SK-N-SH (cell line): ENCODE measurements around the gene TEX38. TPM values are rescaled to one million over a fixed set of nuclear protein-coding genes. Genes with fewer than 3 reads are reported as not detected.

Source experiments
- CTCF ChIA-PET: fragments of 300-600, 350-600 bp; formaldehyde crosslinking; extraction: SDS; loops from one replicate; lab custom pipeline; 2021; lab: Yijun Ruan, JAX
- POLR2A ChIA-PET: fragments of 350-600 bp; sonication (Branson Sonifier 250); formaldehyde crosslinking; extraction: SDS; loops from one replicate; lab custom pipeline; 2020; ENCODE audit warnings: antibody characterized with exemption, inconsistent platforms; lab: Yijun Ruan, JAX
- DNase-seq: peaks from one replicate; pipeline ENCODE4 v3.0.0; 2012
- H2AFZ ChIP-seq: fragments of 200-600 bp; sonication (generic); 2 replicates; pipeline ENCODE4 v1.8.1; 2016; ENCODE audit warnings: antibody characterized with exemption, mild to moderate bottlenecking, low read depth
- H3F3A ChIP-seq: fragments of 200-600 bp; sonication (generic); replicated peaks from 2 replicates; pipeline ENCODE3; 2016; ENCODE audit warnings: antibody characterized with exemption, mild to moderate bottlenecking; ENCODE audit not compliant: insufficient read depth
- H3K27ac ChIP-seq, 2 experiments: fragments of 200-500 bp in 1 of 2; fragments of 200-600 bp in 1 of 2; sonication (Bioruptor generic) in 1 of 2; sonication (generic), shearing (Covaris generic) in 1 of 2; 2 replicates each; pipeline versions ENCODE4 v1.5.1 to v1.6.1; 2014 to 2016; ENCODE audit warnings: low read depth in 2 of 2, inconsistent platforms in 1 of 2, low read length in 1 of 2, mild to moderate bottlenecking in 1 of 2, mixed read lengths in 1 of 2
- H3K27me3 ChIP-seq: fragments of 200-600 bp; sonication (generic), shearing (Covaris generic); 2 replicates; pipeline ENCODE4 v1.6.1; 2016; ENCODE audit warnings: mixed run types; ENCODE audit not compliant: insufficient read depth
- H3K36me3 ChIP-seq, 2 experiments: fragments of 200-500 bp in 1 of 2; fragments of 200-600 bp in 1 of 2; sonication (Bioruptor generic) in 1 of 2; sonication (generic) in 1 of 2; replicated peaks in 1 of 2; 2 replicates each; pipeline versions ENCODE3 to v1.5.1; 2014 to 2016; ENCODE audit warnings: low read length in 1 of 2, mild to moderate bottlenecking in 1 of 2; ENCODE audit not compliant: insufficient read depth in 2 of 2, control insufficient read depth in 1 of 2
- H3K4me1 ChIP-seq, 2 experiments: fragments of 200-500 bp in 1 of 2; fragments of 200-600 bp in 1 of 2; sonication (Bioruptor generic) in 1 of 2; sonication (generic), shearing (Covaris generic) in 1 of 2; 2 replicates each; pipeline versions ENCODE4 v1.5.1 to v1.6.1; 2014 to 2016; ENCODE audit warnings: low read depth in 1 of 2, low read length in 1 of 2, mixed run types in 1 of 2; ENCODE audit not compliant: insufficient read depth in 2 of 2, control insufficient read depth in 1 of 2
- H3K4me2 ChIP-seq: fragments of 200-600 bp; sonication (generic), shearing (Covaris generic); 2 replicates; pipeline ENCODE4 v1.6.1; 2017; ENCODE audit warnings: mixed run types
- H3K4me3 ChIP-seq, 2 experiments: fragments of 200-500 bp in 1 of 2; fragments of 200-600 bp in 1 of 2; sonication (Bioruptor generic) in 1 of 2; sonication (generic), shearing (Covaris generic) in 1 of 2; 2 replicates each; pipeline versions ENCODE4 v1.5.1 to v1.8.1; 2014 to 2016; ENCODE audit warnings: low read depth in 2 of 2, inconsistent platforms in 1 of 2, low read length in 1 of 2, mild to moderate bottlenecking in 1 of 2, mixed read lengths in 1 of 2, moderate library complexity in 1 of 2
- H3K79me2 ChIP-seq: fragments of 200-600 bp; sonication (generic); 2 replicates; pipeline ENCODE4 v1.8.1; 2017; ENCODE audit warnings: mild to moderate bottlenecking; ENCODE audit not compliant: insufficient read depth
- H3K9ac ChIP-seq: fragments of 200-600 bp; sonication (generic); 2 replicates; pipeline ENCODE4 v1.6.1; 2017; ENCODE audit warnings: mixed run types
- H3K9me2 ChIP-seq: fragments of 200-600 bp; sonication (generic); 2 replicates; pipeline ENCODE4 v1.6.1; 2017; ENCODE audit warnings: mixed run types
- H3K9me3 ChIP-seq: fragments of 200-600 bp; sonication (generic); 2 replicates; pipeline ENCODE4 v1.6.1; 2017; ENCODE audit warnings: mixed run types, mild to moderate bottlenecking, moderate library complexity
- H4K20me1 ChIP-seq: fragments of 200-600 bp; sonication (generic); 2 replicates; pipeline ENCODE4 v1.6.1; 2017; ENCODE audit warnings: mild to moderate bottlenecking, mixed run types; ENCODE audit not compliant: insufficient read depth
- CHD2 ChIP-seq: fragments of 150-350 bp; IDR thresholded peaks from 2 replicates; pipeline ENCODE4 v1.6.1; 2018; ENCODE audit warnings: low read length; ENCODE audit not compliant: partially characterized antibody
- EP300 ChIP-seq, 2 experiments: IDR thresholded peaks; 2 replicates each; pipeline versions ENCODE4 v1.4.0 to v1.6.1; 2012; ENCODE audit warnings: borderline replicate concordance in 1 of 2, low read depth in 1 of 2, low read length in 1 of 2
- FOSL2 ChIP-seq: IDR thresholded peaks from 2 replicates; pipeline ENCODE4 v1.4.0; 2012; ENCODE audit warnings: low read depth, mild to moderate bottlenecking, moderate library complexity, borderline replicate concordance
- FOXJ3 ChIP-seq: sonication (generic); formaldehyde crosslinking; IDR thresholded peaks from 2 replicates; pipeline ENCODE4 v1.5.1; 2020; ENCODE audit warnings: mild to moderate bottlenecking, missing genetic modification reagents
- FOXM1 ChIP-seq: IDR thresholded peaks from 2 replicates; pipeline ENCODE4 v1.4.0; 2012; ENCODE audit warnings: low read depth, mild to moderate bottlenecking
- JUND ChIP-seq: IDR thresholded peaks from 2 replicates; pipeline ENCODE4 v1.4.0; 2012
- MAX ChIP-seq: IDR thresholded peaks from 2 replicates; pipeline ENCODE4 v1.4.0; 2012; ENCODE audit warnings: low read depth
- NFIC ChIP-seq: IDR thresholded peaks from 2 replicates; pipeline ENCODE4 v1.4.0; 2012; ENCODE audit warnings: borderline replicate concordance
- NRF1 ChIP-seq: IDR thresholded peaks from 2 replicates; pipeline ENCODE4 v1.6.1; 2012; ENCODE audit warnings: low read depth, mild to moderate bottlenecking, low read length
- PBX3 ChIP-seq: IDR thresholded peaks from 2 replicates; pipeline ENCODE4; 2012
- POLR2AphosphoS5 ChIP-seq: IDR thresholded peaks from 2 replicates; pipeline ENCODE4 v1.6.1; 2012; ENCODE audit warnings: low read depth, low read length
- RXRA ChIP-seq: IDR thresholded peaks from 2 replicates; pipeline ENCODE4 v1.4.0; 2012; ENCODE audit warnings: low read depth, mild to moderate bottlenecking, borderline replicate concordance
- SMC3 ChIP-seq: IDR thresholded peaks from 2 replicates; pipeline ENCODE4 v1.6.1; 2012; ENCODE audit warnings: low read depth, low read length, improper control_type of control experiment
- TCF12 ChIP-seq: IDR thresholded peaks from 2 replicates; pipeline ENCODE4 v1.4.0; 2012
- TEAD4 ChIP-seq: IDR thresholded peaks from 2 replicates; pipeline ENCODE4 v1.4.0; 2012; ENCODE audit warnings: mild to moderate bottlenecking, borderline replicate concordance; ENCODE audit not compliant: insufficient read depth
- USF1 ChIP-seq: IDR thresholded peaks from 2 replicates; pipeline ENCODE4 v1.4.0; 2012; ENCODE audit warnings: low read depth, borderline replicate concordance
- polyA plus RNA-seq, 3 experiments: library from polyadenylated mRNA; depleted of rRNA; stranded (reverse); fragments of >200 nt; gene quantifications; 2 replicates each; pipeline ENCODE4 v1.2.3, GENCODE V29; 2012
- TF ChIP-seq, protein P1 (sequence below): IDR thresholded peaks from 2 replicates; pipeline ENCODE4 v1.4.0; 2012; ENCODE audit warnings: low read depth, borderline replicate concordance

The TEX38 gene
- polyA plus RNA-seq, 1 of the 3 experiments (the other 2 are of a cell fraction), result 0.07 TPM

DNA sequence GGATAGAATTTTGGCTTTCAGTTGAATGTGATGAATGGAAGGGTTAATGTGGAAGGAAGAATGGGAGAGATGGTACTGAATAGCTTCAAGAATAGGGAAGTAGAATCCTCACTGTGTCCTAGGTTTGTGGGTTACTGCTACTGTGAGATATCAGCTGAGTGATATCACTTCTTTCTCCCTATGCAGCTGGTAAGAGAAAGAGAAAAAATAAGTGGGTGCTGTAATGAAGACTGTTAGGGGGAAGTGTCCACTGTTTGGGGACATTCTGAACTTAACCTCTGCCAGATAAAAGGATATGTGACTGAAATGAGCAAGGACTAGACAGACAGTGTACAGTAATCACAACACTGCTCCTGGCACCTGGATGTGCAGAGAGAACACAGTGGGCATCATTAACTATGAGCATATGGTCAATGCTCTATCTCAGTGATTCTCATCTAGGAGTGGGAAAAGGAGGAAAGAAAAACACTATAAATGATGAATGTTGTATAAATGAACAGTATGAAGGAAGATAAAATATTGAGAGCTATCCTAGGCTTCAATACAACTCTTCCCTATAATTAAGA is 29.5 kb upstream of the TEX38 start (continued):
- no peak for TF ChIP-seq USF1
- TF ChIP-seq, protein P1, sequence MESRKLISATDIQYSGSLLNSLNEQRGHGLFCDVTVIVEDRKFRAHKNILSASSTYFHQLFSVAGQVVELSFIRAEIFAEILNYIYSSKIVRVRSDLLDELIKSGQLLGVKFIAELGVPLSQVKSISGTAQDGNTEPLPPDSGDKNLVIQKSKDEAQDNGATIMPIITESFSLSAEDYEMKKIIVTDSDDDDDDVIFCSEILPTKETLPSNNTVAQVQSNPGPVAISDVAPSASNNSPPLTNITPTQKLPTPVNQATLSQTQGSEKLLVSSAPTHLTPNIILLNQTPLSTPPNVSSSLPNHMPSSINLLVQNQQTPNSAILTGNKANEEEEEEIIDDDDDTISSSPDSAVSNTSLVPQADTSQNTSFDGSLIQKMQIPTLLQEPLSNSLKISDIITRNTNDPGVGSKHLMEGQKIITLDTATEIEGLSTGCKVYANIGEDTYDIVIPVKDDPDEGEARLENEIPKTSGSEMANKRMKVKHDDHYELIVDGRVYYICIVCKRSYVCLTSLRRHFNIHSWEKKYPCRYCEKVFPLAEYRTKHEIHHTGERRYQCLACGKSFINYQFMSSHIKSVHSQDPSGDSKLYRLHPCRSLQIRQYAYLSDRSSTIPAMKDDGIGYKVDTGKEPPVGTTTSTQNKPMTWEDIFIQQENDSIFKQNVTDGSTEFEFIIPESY, result no peak
- TF ChIP-seq CHD2, result no peak
- TF ChIP-seq FOSL2, result no peak
- TF ChIP-seq, all 33 proteins: peak for 0

GRCh38 chr1:46643368-46643775 is 28.3 kb upstream of the TEX38 start:
- H3K9me2 ChIP-seq, result no peaks in the 10 kb centered on the region
- H2AFZ ChIP-seq, result no peak overlapping the region
- H3K36me3 ChIP-seq, result peaks cover 9 to 20% of the 10 kb centered on the region in 2 experiments
- peaks cover 3 to 7% of the 10 kb centered on the region in 2 experiments for H3K4me1 ChIP-seq
- no peaks in the 10 kb centered on the region for H3K9me3 ChIP-seq
- H3K4me2 ChIP-seq, result peak overlapping the region; percentile 45; the same call in 1 of the 2 replicates
- no peaks in the 10 kb centered on the region for H3K27me3 ChIP-seq
- ChIA-PET CTCF (interaction anchor here (1.1 kb wide), 1 partner anchor 11 kb away, joined by 4 read pairs; no protein-coding TSS in a partner anchor), POLR2A (no interaction called here)
- no peaks in the 10 kb centered on the region for H4K20me1 ChIP-seq
- H3K4me3 ChIP-seq, result no peak overlapping the region
- H3K9ac ChIP-seq, result no peak overlapping the region
- DNase-seq, result no peak
- peaks cover 23% of the 10 kb centered on the region for H3F3A ChIP-seq
- TF ChIP-seq SMC3, result no peak
- no peak for TF ChIP-seq FOXJ3 (CRISPR knock-in tag)
- TF ChIP-seq, protein P1, result peak; percentile 23; the same call in 1 of the 2 replicates
- TF ChIP-seq TCF12, result peak; percentile 80
- peak; percentile 59; the same call in 1 of the 2 replicates for TF ChIP-seq RXRA
- TF ChIP-seq NRF1, result no peak
- TF ChIP-seq EP300 (IDR thresholded peaks at IDR 0.05; ENCODE audit: borderline replicate concordance in 1 of 2, low read depth in 1 of 2, low read length in 1 of 2), result peak; percentile 29 to 59; a peak in 2 of 4 replicates
- peak; percentile 49; the same call in 1 of the 2 replicates for TF ChIP-seq POLR2AphosphoS5
- TF ChIP-seq TEAD4, result peak; percentile 64; the same call in 1 of the 2 replicates
- TF ChIP-seq MAX, result peak; percentile 67
- peak; percentile 80; the same call in 1 of the 2 replicates for TF ChIP-seq FOSL2
- no peak for TF ChIP-seq FOXM1
- peak; percentile 93 for TF ChIP-seq PBX3
- TF ChIP-seq NFIC, result peak; percentile 89
- peak; percentile 77 for TF ChIP-seq JUND
- peak overlapping the region; percentile 45 to 66; a peak in 3 of 4 replicates for H3K27ac ChIP-seq
- no peaks in the 10 kb centered on the region for H3K79me2 ChIP-seq
